Right atrium auricular region (tissue), 2 donors: ENCODE results near the gene RPTOR. TPM values are rescaled to one million over a fixed set of nuclear protein-coding genes. Genes with fewer than 3 reads are reported as not detected.
"Not testable (repeated sequence)": the region's sequence is repeated elsewhere in the genome, so short reads cannot be mapped to it uniquely, and the experiment has no call there.

ENCODE experiments used
- DNase-seq: peaks from one replicate; pipeline ENCODE4 v3.0.0-alpha.2; 2019; ENCODE audit warnings: low spot score
- H3K27ac ChIP-seq, 2 donors: fragments of 200-600 bp; sonication (generic); 1 replicate in 1 of 2; 2 replicates in 1 of 2; pipeline ENCODE4 v1.5.1; 2016 to 2019
- H3K27me3 ChIP-seq, 2 donors: fragments of 200-600 bp; sonication (generic); one replicate each; pipeline versions ENCODE4 v1.5.1 to v1.6.0; 2017 to 2019
- H3K36me3 ChIP-seq: fragments of 200-600 bp; sonication (generic); one replicate; pipeline ENCODE4 v1.5.1; 2016
- H3K4me1 ChIP-seq, 2 donors: fragments of 200-600 bp; sonication (generic); one replicate each; pipeline versions ENCODE4 v1.5.1 to v1.6.0; 2017 to 2019
- H3K4me3 ChIP-seq, 2 donors: fragments of 200-600 bp; sonication (generic); 1 replicate in 1 of 2; 2 replicates in 1 of 2; pipeline ENCODE4 v1.5.1; 2017 to 2019; ENCODE audit warnings: mild to moderate bottlenecking in 1 of 2, moderate library complexity in 1 of 2
- H3K9me3 ChIP-seq, 2 donors: fragments of 200-600 bp; sonication (generic); one replicate each; pipeline ENCODE4 v1.5.1; 2019
- total RNA-seq, 2 donors: library from RNA; depleted of rRNA; stranded (reverse); fragments of >200 nt; gene quantifications; one replicate each; pipeline ENCODE4 v1.1.0, GENCODE V29; 2016
- TF ChIP-seq, protein P1 (sequence below), 2 donors: fragments of 200-600 bp; sonication (generic); IDR thresholded peaks; one replicate each; pipeline ENCODE4 v1.5.1; 2019; ENCODE audit warnings: antibody characterized with exemption in 2 of 2

RPTOR gene
- total RNA-seq, 2 donors from 2014 or later = 19.9 to 22.6 TPM

DNA sequence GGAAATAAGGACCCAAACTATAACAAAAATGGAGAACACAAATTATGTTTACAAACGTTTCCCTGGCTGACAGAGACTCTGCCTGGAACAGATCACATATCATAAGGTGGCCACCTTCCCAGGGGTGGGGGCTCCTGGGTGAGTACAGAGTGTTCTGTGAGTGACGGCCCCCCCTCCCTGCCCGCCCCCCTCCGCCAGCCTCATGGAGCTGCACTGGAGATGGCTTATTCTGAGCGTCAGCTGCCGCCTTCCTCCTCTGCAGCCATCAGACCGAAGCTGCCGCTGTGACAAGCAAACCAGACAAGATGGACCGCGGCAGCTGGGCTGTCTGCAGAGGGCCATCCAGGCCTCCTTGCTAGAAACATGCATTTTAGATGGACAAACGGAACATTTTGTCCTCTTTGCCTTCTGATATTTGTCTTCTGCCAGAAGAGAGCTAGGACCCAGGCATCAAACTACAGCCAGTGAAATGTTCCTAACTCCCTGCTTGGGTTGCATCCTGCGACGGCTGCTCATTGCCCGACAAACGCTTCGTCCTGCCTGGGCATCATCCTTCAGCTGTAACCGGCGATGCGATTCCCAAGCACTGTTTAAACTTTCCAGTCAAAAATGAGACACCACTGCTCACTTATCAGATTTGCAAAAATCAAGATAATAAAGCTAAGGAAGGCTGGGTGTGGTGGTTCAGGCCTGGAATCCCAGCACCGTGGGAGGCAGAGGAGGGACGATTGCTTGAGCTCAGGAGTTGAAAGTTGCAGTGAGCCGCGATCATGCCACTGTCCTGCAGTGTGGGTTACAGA is 15.3 kb upstream of the RPTOR start:
- TF ChIP-seq, protein P1, sequence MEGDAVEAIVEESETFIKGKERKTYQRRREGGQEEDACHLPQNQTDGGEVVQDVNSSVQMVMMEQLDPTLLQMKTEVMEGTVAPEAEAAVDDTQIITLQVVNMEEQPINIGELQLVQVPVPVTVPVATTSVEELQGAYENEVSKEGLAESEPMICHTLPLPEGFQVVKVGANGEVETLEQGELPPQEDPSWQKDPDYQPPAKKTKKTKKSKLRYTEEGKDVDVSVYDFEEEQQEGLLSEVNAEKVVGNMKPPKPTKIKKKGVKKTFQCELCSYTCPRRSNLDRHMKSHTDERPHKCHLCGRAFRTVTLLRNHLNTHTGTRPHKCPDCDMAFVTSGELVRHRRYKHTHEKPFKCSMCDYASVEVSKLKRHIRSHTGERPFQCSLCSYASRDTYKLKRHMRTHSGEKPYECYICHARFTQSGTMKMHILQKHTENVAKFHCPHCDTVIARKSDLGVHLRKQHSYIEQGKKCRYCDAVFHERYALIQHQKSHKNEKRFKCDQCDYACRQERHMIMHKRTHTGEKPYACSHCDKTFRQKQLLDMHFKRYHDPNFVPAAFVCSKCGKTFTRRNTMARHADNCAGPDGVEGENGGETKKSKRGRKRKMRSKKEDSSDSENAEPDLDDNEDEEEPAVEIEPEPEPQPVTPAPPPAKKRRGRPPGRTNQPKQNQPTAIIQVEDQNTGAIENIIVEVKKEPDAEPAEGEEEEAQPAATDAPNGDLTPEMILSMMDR (IDR thresholded peaks at IDR 0.05) = no peak
- H3K36me3 ChIP-seq = no peaks in the 10 kb centered on the region
- no peaks in the 10 kb centered on the region for H3K4me1 ChIP-seq
- no peak overlapping the region for H3K27ac ChIP-seq
- no peak for DNase-seq
- H3K4me3 ChIP-seq = no peak overlapping the region
- H3K27me3 ChIP-seq = peaks cover 0 to 8% of the 10 kb centered on the region in 2 donors
- no peaks in the 10 kb centered on the region for H3K9me3 ChIP-seq

DNA sequence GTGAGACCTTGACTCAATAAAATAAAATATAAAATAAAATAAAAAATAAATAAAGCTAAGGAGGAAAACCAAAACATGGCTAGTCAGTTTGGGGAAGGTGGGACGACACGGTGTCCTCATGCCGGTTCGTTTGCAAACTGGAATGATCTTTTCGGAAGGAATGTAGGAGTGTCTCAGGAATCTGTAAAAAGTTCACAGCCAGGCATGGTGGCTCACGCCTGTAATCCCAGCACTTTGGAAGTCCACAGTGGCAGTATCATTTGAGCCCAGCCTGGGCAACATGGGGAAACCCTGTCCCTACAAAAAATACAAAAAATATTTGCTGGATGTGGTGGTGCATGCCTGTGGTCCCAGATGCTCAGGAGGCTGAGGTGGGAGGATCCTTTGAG is 14.7 kb upstream of the RPTOR start:
- Histone ChIP-seq H3K4me3 (no peak overlapping the region), H3K4me1 (no peaks in the 10 kb centered on the region), H3K9me3 (no peaks in the 10 kb centered on the region), H3K27ac (no peak overlapping the region), H3K36me3 (no peaks in the 10 kb centered on the region), H3K27me3 (peaks cover 0 to 8% of the 10 kb centered on the region in 2 donors)
- TF ChIP-seq, protein P1 (IDR thresholded peaks at IDR 0.05) = no peak
- DNase-seq = no peak

DNA sequence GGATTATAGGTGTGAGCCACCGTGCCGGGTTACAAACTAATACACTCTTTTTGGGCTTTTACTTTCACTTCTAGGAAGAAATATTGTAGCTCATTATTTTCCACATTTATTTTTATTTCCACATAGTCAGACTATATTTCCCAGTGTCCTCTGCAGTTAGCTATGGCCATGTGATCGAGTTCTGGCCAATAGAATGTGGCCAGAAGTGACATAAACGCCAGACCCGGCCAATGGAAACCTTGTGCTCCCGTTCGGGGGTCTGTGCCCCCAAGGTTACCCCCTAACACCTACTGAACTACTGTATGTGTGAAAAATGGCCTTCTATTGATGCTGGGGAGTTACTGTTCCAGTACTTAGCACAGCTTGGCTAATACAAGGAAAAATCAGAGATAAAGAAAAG is 13.2 kb upstream of the RPTOR start:
- no peak overlapping the region for H3K4me3 ChIP-seq
- no peaks in the 10 kb centered on the region for H3K9me3 ChIP-seq
- H3K4me1 ChIP-seq = no peaks in the 10 kb centered on the region
- TF ChIP-seq, protein P1 (IDR thresholded peaks at IDR 0.05) = no peak
- H3K27me3 ChIP-seq = peaks cover 0 to 7% of the 10 kb centered on the region in 2 donors
- DNase-seq = no peak
- no peak overlapping the region for H3K27ac ChIP-seq
- H3K36me3 ChIP-seq = no peaks in the 10 kb centered on the region

DNA sequence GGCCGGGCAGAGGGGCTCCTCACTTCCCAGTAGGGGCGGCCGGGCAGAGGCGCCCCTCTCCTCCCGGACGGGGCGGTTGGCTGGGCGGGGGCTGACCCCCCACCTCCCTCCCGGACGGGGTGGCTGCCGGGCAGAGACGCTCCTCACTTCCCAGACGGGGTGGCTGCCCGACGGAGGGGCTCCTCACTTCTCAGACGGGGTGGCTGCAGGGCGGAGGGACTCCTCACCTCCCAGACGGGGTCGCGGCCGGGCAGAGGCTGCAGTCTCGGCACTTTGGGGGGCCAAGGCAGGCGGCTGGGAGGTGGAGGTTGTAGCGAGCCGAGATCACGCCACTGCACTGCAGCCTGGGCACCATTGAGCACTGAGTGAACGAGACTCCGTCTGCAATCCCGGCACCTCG is 7.3 kb upstream of the RPTOR start:
- not testable (repeated sequence) for H3K9me3 ChIP-seq, H3K4me3 ChIP-seq, H3K27me3 ChIP-seq, H3K36me3 ChIP-seq, H3K27ac ChIP-seq, DNase-seq, H3K4me1 ChIP-seq

DNA sequence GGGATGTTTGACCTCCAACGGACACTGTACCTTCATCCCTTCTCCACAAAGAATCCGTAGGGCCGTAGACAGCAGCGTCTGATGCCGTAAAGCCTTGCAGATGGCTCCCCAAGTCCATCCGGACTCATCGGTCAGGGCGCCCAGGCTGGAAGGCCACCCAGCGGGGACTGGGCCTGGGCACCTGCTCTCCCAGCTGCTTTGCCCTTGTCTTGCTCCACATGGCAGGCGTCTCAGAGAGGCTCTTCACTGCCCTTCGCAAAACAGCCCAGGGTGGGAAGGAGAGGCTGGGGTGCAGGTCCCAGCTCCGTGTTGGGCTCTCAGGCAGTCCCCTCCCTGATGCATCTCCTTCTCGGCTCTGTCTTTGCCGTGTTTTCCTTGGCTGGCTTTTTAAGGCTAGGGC is 6.2 kb upstream of the RPTOR start:
- TF ChIP-seq, protein P1 (IDR thresholded peaks at IDR 0.05) = no peak
- Histone ChIP-seq H3K27ac (no peak overlapping the region), H3K9me3 (no peaks in the 10 kb centered on the region), H3K36me3 (no peaks in the 10 kb centered on the region), H3K4me3 (no peak overlapping the region), H3K4me1 (peaks cover 0 to 4% of the 10 kb centered on the region in 2 donors), H3K27me3 (no peaks in the 10 kb centered on the region)
- DNase-seq = no peak

DNA sequence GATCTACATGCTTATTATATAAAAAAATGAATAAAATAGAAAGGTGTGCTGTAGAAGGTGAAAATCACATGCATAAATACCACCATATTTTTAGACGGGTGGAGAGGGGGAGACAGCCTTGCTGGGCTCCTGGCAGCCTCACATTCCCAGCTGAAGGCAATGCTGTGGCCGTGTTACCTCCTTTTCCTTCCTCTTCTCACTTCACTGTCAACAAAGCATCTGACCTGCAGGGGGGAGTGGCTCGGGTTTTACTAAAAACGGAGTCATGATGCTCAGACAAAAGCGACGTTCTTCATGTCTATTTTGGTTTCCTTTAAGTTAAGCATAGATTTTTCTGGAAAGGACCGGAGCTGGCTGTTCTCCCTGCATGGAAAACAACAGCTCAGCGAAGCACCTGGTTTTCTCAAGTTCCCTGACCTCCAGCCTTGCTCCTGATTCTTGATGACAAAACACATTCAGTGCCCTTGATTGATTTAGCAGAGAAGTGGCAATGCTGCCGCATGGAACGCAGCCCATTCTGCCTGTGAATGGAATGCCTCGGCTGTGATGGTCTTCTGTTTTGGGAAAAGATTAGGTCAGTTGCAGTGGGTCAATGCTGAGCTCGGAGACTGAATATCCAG is 5.5 kb upstream of the RPTOR start:
- DNase-seq = no peak
- H3K4me3 ChIP-seq = no peak overlapping the region
- H3K36me3 ChIP-seq = no peaks in the 10 kb centered on the region
- H3K4me1 ChIP-seq = peaks cover 0 to 4% of the 10 kb centered on the region in 2 donors
- H3K27ac ChIP-seq = no peak overlapping the region
- no peaks in the 10 kb centered on the region for H3K27me3 ChIP-seq
- TF ChIP-seq, protein P1 (IDR thresholded peaks at IDR 0.05) = no peak
- no peaks in the 10 kb centered on the region for H3K9me3 ChIP-seq
